ENCODE results near the gene TRAPPC12. TPM values are rescaled to one million over a fixed set of nuclear protein-coding genes. Genes with fewer than 3 reads are reported as not detected.

TRAPPC12 gene
- polyA plus RNA-seq, 1 donor (not counting 4 experiments of a cell fraction or from before 2014, with no cell fraction given), result 44.2 TPM

- Histone ChIP-seq H3K4me3 (ENCODE audit: control insufficient read depth in 2 of 3, extremely low read depth in 1 of 3, insufficient read depth in 2 of 3, low read depth in 1 of 3, low read length in 3 of 3) (no peak overlapping the region), H3K9me1 (ENCODE audit: control insufficient read depth, extremely low read depth, insufficient read depth, low read length) (no peaks in the 10 kb centered on the region), H2AFZ (ENCODE audit: control insufficient read depth, low read length) (no peak overlapping the region), H3K9ac (ENCODE audit: control insufficient read depth, extremely low read depth, insufficient read depth, low read length) (no peak overlapping the region), H3K79me2 (ENCODE audit: control insufficient read depth, insufficient read depth, low read length) (peaks cover 8% of the 10 kb centered on the region), H3K27ac (ENCODE audit: control insufficient read depth, insufficient read depth, low read length) (no peak overlapping the region), H3K4me2 (ENCODE audit: control insufficient read depth, extremely low read depth, insufficient read depth, low read depth, low read length) (no peak overlapping the region), H3K9me3 (ENCODE audit: control insufficient read depth, low read depth, low read length) (no peaks in the 10 kb centered on the region), H4K20me1 (ENCODE audit: control insufficient read depth, extremely low read depth, insufficient read depth, low read length) (no peaks in the 10 kb centered on the region), H3K4me1 (ENCODE audit: control insufficient read depth, extremely low read depth, insufficient read depth, low read length) (no peaks in the 10 kb centered on the region), H3K27me3 (ENCODE audit: control insufficient read depth, extremely low read depth, insufficient read depth, low read length) (no peaks in the 10 kb centered on the region), H3K36me3 (ENCODE audit: control insufficient read depth in 2 of 2, extremely low read depth in 1 of 2, insufficient read depth in 2 of 2, low read length in 2 of 2) (peaks cover 10 to 21% of the 10 kb centered on the region in 2 experiments)
- no peak for DNase-seq (ENCODE audit: low read depth, low spot score)
- dilution Hi-C loops (cut with MboI; ENCODE audit: extremely low pct_ligation_motif_present, low sequenced_read_pairs), result no loop called here
- TF ChIP-seq EZH2 (IDR thresholded peaks at IDR 0.05; ENCODE audit: low read length), result no peak
- TF ChIP-seq CTCF (optimal IDR thresholded peaks at IDR 0.05 in 1 of 3, IDR thresholded peaks at IDR 0.05 in 1 of 3, conservative IDR thresholded peaks at IDR 0.05 in 1 of 3; ENCODE audit: extremely low read depth in 1 of 3, insufficient read depth in 2 of 3, low read length in 3 of 3), result no peak
- no peak for FAIRE-seq
Measured at GRCh38 chr2:3498783-3499394, 119.4 kb downstream of the TRAPPC12 start.

DNA sequence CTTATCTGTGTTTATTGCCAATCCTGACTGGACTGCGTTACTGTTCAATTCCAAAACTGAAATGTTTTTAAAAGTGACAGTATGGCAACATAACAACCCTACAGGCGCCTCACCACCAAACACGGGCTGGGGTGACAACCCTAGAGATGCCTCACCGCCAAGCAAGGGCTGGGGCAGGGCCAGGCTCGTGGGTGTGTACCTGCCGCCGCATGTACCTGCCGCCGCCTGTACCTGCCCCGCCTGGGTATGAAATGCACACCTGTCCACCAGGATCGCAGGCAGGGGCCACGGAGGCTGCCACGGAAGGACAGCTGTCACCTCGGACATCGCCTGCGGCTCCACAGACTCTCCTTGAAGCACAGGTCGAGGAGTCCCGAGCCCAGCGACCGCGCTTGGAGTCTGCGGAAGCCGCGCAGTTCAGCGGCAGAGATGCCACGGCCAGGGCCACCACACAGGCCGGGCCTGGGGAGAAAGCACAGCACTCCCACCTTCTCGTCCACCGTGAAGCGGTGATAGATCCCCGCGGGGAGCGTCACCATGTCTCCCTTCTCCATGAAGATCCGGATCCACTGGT, 120.9 kb downstream of the TRAPPC12 start:
- Histone ChIP-seq H2AFZ (ENCODE audit: control insufficient read depth, low read length) (no peak overlapping the region), H3K4me3 (ENCODE audit: control insufficient read depth in 2 of 3, extremely low read depth in 1 of 3, insufficient read depth in 2 of 3, low read depth in 1 of 3, low read length in 3 of 3) (no peak overlapping the region), H3K9me3 (ENCODE audit: control insufficient read depth, low read depth, low read length) (no peaks in the 10 kb centered on the region), H4K20me1 (ENCODE audit: control insufficient read depth, extremely low read depth, insufficient read depth, low read length) (no peaks in the 10 kb centered on the region), H3K27me3 (ENCODE audit: control insufficient read depth, extremely low read depth, insufficient read depth, low read length) (no peaks in the 10 kb centered on the region), H3K4me2 (ENCODE audit: control insufficient read depth, extremely low read depth, insufficient read depth, low read depth, low read length) (no peak overlapping the region), H3K79me2 (ENCODE audit: control insufficient read depth, insufficient read depth, low read length) (peaks cover 8% of the 10 kb centered on the region), H3K9me1 (ENCODE audit: control insufficient read depth, extremely low read depth, insufficient read depth, low read length) (no peaks in the 10 kb centered on the region), H3K9ac (ENCODE audit: control insufficient read depth, extremely low read depth, insufficient read depth, low read length) (no peak overlapping the region), H3K4me1 (ENCODE audit: control insufficient read depth, extremely low read depth, insufficient read depth, low read length) (no peaks in the 10 kb centered on the region), H3K27ac (ENCODE audit: control insufficient read depth, insufficient read depth, low read length) (no peak overlapping the region), H3K36me3 (ENCODE audit: control insufficient read depth in 2 of 2, extremely low read depth in 1 of 2, insufficient read depth in 2 of 2, low read length in 2 of 2) (peaks cover 10 to 26% of the 10 kb centered on the region in 2 experiments)
- TF ChIP-seq EZH2 (IDR thresholded peaks at IDR 0.05; ENCODE audit: low read length), result no peak
- DNase-seq (ENCODE audit: low read depth, low spot score), result no peak
- dilution Hi-C loops (cut with MboI; ENCODE audit: extremely low pct_ligation_motif_present, low sequenced_read_pairs), result no loop called here
- no peak for FAIRE-seq
